Kidney glomerular epithelial cell (primary cell): ENCODE measurements around the gene DCLK2.

Experiments used
- DNase-seq: peaks from one replicate; lab custom pipeline; 2025; lab: John Stamatoyannopoulos, UW

DCLK2 gene

DNA sequence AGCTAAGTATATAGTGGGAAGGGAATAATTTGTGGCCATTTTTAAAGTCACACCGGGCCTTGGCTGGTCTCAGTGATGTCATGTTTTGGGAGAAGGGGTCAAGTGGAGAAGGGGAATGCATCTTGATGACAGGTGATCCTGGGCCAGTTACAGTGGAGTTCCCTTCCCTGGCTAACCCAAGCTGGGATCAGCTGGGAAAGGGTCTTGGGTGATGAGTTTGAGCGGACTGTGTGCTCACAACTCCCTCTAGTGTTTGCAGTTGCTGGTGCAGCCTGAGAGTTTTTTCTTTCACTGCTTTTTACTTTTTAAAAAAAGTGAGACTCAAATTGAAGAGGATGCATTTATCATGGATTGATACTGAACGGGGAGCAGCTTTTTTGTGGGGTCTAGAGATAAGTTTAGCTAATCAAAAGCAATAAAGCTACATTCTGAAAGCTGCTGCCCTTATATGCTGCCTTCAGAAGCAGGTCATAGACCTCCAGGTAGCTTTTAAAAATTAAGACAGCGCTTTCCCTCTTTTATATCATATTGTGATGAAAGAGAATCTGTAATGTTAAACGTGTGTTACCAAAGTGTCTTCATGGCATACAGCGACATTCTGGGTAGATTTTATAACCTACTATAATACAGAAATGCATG is 164.7 kb downstream of the DCLK2 start:
- peak; percentile 31 for DNase-seq

DNA sequence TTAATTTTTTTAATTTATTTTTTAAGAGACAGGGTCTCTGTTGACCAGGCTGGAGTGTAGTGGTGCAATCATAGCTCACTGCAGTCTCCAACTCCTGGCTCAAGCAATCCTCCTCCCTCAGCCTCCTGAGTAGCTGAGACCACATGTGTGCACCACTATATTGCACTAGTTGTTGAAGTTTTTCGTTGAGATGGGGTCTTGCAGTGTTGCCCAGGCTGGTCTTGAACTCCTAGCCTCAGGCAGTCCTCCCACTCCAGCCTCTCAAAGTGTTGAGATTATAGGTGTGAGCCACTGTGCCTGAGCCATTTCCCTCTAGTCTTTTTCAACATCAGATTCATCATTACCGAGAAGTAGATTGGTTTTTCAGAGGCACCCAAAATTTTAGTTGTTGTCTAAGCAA is 165.7 kb downstream of the DCLK2 start:
- no peak for DNase-seq

DNA sequence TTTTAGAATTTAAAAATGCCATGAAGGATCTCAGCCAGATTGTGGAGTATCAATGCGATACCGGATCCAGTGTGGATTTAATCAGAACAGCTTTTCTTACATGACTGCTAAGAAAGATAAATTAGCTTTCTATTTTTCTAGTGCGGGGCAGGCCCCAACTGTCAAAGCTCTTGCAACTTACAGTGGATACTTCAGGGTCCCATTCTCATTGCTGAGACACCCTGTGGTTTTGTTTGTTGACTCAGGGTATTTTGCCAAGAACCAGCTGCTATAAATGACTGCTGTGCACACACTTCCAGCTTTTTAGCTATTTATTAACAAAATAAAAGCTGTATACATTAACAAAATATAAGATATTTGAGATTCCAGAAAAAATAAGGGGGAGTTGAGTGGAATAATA is 166.4 kb downstream of the DCLK2 start:
- peak; percentile 53 for DNase-seq

DNA sequence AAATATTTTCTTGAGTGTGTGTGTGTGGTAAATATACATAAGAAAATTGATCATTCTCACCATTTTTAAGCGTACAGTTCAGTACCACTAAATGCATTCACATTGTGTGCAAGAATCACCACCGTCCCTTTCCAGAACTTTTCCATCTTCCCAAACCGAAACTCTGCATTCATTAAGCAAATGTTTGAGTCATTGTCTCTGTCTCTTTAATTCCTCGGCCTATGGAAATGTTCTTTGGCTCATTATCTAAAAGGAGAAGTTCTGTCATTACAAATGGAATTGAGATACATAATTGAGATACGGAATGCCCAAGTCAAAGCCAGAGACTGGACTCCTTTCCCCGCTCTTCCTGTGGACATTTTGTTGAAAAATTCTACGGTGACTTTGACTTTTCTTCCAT is 168.9 kb downstream of the DCLK2 start:
- no peak for DNase-seq

GRCh38 chr4:150248181-150248580 is 169.9 kb downstream of the DCLK2 start:
- peak; percentile 19 for DNase-seq

DNA sequence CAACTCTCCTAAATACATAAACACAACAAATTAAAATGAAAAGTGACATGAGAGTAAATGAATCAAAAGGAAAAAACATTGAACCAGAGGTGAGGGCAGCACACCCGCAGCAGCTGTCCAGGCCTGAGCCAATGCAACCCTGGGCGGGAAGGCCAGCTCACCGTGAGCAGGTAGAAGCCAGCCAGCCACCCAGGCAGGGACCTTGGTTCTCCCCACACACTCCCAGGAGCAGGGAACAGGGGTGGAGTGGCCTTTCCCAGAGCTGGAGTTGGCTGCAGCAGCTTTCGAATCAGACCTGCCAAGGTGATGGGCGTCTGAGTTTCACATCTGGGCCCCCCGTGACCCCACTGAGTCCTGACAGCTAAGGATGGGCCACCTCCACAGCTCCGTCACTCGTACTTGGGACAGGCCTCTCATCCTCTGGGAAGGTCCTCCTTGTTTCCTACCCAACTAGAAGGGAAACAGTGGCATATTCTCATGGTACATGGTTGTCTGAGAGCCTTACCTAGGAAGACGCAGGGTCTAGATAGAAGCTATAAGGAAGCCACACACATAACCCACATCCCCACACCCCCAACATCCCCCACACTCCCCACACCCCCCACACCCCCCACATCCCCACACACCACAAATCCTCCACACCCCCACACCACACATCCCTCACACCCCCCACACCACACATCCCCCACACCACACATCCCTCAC is 172.2 kb downstream of the DCLK2 start:
- DNase-seq, result no peak

GRCh38 chr4:150250998-150251651 is 172.9 kb downstream of the DCLK2 start:
- DNase-seq, result no peak

- DNase-seq, result no peak
Measured at GRCh38 chr4:150251752-150252190, 173.5 kb downstream of the DCLK2 start.

DNA sequence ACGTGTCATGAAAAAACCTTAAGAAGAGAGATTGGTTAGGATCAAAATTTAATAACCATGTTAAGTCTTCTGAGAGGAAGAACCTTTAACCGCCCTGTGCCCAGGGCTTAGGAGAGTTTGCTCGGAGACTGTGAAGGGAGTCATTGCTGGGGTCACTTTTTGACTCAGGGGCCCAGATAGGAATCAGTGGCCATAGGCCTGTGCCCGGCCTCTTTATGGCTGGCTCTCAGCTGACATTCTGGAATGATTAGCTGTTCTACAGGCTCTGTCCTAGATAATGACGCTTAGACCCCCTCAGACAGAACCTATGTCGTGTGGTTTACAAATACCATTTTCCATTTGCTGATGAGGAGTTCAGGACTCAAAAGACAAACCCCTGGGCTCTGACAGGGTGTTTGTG is 174.1 kb downstream of the DCLK2 start:
- no peak for DNase-seq

GRCh38 chr4:150252741-150253140 is 174.5 kb downstream of the DCLK2 start:
- no peak for DNase-seq

- DNase-seq, result no peak
Measured at GRCh38 chr4:150253416-150253815, 175.2 kb downstream of the DCLK2 start.

- no peak for DNase-seq
Measured at GRCh38 chr4:150253965-150254630, 175.9 kb downstream of the DCLK2 start.

- no peak for DNase-seq
Measured at GRCh38 chr4:150255610-150256224, 177.5 kb downstream of the DCLK2 start.

DNA sequence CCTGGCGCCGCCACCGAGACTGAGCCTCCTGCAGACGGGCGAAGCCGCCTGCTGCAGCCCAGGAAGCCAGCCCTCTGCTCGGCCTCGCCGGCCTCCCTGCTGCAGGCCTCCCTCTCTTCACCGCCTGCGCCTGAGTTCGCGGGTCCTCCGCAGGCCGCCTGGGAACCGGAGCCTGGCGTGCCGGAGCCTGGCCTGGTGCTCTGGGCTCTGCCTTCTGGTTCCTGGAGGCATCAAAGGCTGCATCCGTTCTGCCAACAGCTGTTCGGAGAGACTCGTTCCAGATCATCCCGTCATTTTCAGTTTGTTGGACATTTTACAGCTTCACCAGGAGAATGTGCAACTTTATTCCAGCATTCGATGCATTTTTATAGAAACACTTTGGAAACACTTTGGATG is 178.0 kb downstream of the DCLK2 start:
- DNase-seq, result no peak

DNA sequence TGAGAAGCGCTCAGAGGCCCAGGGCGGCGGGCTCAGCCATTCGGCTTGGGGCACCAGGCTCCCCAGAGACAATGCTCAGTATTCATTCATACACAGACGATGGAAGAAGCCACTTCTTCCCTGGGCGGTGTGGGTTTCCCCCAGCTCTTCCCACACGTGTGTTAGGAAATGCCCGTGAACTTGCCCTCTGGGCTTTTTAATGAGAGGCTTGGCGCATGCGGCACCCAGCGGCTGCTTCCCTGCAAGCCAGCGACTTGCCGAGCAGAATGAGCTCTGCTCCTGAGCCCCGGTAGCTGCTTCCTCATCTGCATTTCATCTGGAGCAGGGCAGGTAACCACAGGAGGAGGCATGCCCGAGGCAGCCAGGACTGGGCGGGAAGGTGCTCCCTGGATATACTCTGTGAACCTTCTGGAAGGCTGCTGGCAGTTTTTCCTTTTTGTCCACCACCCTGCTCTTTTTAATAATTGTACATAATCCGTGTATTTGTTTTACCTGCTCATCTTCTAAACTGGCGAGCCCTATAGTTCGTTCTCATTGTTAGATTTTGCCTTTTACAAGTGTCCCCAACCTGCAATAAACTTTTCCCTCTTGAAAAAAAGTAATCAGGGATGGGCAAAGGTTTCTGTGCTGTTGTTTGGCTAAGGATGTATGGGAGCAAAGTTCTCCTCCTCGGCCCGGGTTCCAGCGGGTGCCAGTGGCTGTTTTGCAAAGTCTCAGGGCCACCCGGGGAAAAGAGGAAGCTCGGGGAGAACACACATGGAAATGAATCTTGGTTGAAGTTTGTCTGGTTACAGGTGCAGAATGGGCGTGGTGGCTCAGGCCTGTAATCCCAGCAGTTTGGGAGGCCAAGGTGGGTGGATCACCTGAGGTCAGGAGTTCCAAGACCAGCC is 178.8 kb downstream of the DCLK2 start:
- no peak for DNase-seq

DNA sequence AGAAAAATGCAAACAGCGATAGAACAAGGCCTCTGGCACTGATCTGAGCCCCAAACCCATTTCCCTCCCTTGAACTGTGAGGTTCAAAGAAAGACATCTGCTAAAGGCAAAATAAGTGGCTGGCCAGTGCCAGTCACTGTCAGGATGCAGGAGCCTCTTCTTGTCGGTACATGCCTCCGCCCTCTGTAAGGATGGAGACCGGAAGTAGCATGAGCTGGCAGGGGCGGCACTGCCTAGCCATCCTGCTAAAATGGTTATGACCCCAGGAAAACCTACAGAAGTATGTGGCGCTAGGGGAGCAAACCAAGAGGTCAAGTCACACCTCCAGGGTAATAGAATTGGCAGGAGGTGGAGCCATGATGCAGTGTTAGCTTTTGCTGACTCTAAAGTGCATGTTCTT is 180.3 kb downstream of the DCLK2 start:
- no peak for DNase-seq

GRCh38 chr4:150259861-150260567 is 181.8 kb downstream of the DCLK2 start:
- DNase-seq, result no peak

GRCh38 chr4:150261571-150261970 is 183.3 kb downstream of the DCLK2 start:
- DNase-seq, result no peak

- no peak for DNase-seq
Measured at GRCh38 chr4:150262611-150263010, 184.4 kb downstream of the DCLK2 start.

DNA sequence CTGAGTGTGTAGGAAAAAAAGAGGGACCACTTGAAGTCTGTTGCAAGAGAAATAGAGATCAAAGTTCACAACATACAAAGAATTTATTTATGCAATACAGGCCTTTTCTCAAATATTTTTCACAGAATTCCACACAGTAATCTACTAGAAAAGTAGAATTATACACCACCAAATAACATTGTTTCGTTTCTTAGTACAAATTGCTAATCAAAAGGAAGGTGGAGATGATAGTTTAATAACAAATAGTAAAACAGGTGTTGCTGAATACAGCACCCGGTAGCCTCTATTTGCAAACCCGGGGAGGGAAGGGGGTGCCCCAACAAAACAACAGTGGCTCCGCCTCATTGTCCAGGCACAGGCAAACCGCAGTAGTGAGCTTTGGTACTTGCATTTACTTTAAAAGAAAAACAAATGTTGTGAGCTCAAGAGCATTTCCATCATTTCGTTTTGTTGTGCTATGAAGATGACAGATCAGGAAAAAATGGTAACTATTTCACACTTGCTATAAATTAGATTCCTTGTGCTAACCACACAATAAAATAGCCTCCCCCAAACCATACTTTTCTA is 186.4 kb downstream of the DCLK2 start:
- DNase-seq, result no peak
